ENCODE results near the gene NTM.

GRCh38 chr11:132351050-132351449 lies 980.6 kb downstream of the NTM start:
- TF ChIP-seq, protein P1, sequence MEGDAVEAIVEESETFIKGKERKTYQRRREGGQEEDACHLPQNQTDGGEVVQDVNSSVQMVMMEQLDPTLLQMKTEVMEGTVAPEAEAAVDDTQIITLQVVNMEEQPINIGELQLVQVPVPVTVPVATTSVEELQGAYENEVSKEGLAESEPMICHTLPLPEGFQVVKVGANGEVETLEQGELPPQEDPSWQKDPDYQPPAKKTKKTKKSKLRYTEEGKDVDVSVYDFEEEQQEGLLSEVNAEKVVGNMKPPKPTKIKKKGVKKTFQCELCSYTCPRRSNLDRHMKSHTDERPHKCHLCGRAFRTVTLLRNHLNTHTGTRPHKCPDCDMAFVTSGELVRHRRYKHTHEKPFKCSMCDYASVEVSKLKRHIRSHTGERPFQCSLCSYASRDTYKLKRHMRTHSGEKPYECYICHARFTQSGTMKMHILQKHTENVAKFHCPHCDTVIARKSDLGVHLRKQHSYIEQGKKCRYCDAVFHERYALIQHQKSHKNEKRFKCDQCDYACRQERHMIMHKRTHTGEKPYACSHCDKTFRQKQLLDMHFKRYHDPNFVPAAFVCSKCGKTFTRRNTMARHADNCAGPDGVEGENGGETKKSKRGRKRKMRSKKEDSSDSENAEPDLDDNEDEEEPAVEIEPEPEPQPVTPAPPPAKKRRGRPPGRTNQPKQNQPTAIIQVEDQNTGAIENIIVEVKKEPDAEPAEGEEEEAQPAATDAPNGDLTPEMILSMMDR (IDR thresholded peaks at IDR 0.05), result no peak
- no peak for TF ChIP-seq ZFX (IDR thresholded peaks at IDR 0.05; ENCODE audit: borderline replicate concordance)
